ENCODE data around the gene CYSLTR2. TPM values are rescaled to one million over a fixed set of nuclear protein-coding genes. Genes with fewer than 3 reads are reported as not detected.

The CYSLTR2 gene
- total and polyA plus RNA-seq, 2 experiments from 2014 or later: 5.1 to 22.2 TPM

DNA sequence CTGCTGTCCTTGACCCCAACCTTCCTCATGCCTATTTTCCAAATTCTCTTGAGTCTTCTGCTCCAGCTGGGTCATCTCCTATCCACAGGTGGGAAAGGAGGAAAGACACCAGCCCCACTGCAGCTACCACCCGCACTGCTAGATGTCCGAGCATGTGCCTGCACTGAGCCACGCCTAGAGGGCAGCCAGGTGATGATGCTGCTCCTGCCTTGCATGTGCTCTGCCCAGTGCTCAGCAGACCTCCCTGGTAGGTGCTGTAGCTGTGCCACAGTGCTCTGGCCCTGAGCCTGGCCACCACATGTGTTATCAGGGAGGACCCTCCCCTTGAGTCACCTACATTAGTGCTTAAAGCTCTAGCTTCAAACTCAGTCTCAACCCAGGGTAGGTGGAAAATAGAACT, 6.9 kb upstream of the CYSLTR2 start:
- no peak overlapping the region for H2AFZ ChIP-seq
- 94% methylated on average over 3 of the region's 3 CpGs for WGBS (ENCODE audit: low lambda C conversion rate, missing lambda C conversion rate)
- H3K4me3 ChIP-seq: no peak overlapping the region

DNA sequence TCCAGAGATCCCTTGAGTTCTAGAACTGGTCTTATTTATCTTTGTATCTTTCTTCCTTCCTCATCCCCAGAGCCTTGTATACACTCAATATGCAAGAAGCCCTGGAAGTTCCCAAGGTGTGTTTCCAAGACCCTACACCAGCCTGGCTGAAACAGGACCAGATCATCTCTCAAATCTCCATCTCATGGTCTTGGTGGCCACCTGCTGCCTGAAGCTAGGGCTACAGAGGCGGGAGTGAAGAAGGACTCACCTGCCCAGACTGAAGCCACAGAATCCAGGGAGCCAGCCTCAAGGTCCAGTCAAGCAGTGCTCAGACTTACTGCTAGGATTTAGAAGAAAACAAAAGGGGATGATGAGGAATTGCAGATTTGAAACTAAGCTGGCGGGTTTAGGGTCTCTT, 6.1 kb upstream of the CYSLTR2 start:
- no peak overlapping the region for H3K4me2 ChIP-seq
- H3K27me3 ChIP-seq: no peaks in the 10 kb centered on the region
- no peaks in the 10 kb centered on the region for H4K20me1 ChIP-seq (ENCODE audit: insufficient read depth, poor library complexity, severe bottlenecking)
- no peaks in the 10 kb centered on the region for H3K79me2 ChIP-seq
- no peak for TF ChIP-seq EZH2 (IDR thresholded peaks at IDR 0.05; ENCODE audit: borderline replicate concordance)
- TF ChIP-seq EZH2phosphoT487 (IDR thresholded peaks at IDR 0.05; ENCODE audit: low read depth, severe bottlenecking, unreplicated experiment): no peak
- TF ChIP-seq, protein P1, sequence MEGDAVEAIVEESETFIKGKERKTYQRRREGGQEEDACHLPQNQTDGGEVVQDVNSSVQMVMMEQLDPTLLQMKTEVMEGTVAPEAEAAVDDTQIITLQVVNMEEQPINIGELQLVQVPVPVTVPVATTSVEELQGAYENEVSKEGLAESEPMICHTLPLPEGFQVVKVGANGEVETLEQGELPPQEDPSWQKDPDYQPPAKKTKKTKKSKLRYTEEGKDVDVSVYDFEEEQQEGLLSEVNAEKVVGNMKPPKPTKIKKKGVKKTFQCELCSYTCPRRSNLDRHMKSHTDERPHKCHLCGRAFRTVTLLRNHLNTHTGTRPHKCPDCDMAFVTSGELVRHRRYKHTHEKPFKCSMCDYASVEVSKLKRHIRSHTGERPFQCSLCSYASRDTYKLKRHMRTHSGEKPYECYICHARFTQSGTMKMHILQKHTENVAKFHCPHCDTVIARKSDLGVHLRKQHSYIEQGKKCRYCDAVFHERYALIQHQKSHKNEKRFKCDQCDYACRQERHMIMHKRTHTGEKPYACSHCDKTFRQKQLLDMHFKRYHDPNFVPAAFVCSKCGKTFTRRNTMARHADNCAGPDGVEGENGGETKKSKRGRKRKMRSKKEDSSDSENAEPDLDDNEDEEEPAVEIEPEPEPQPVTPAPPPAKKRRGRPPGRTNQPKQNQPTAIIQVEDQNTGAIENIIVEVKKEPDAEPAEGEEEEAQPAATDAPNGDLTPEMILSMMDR (IDR thresholded peaks at IDR 0.05; ENCODE audit: poor library complexity): no peak
- no peaks in the 10 kb centered on the region for H3K36me3 ChIP-seq (replicated peaks; ENCODE audit: insufficient read depth, low read depth)
- no peak overlapping the region for H2AFZ ChIP-seq
- 100% methylated on average over 2 of the region's 2 CpGs for WGBS (ENCODE audit: low lambda C conversion rate, missing lambda C conversion rate)
- H3K4me3 ChIP-seq: no peak overlapping the region
- H3K9me3 ChIP-seq (ENCODE audit: low read depth): no peaks in the 10 kb centered on the region
- DNase-seq (ENCODE audit: low spot score): no peak
- no peaks in the 10 kb centered on the region for H3K4me1 ChIP-seq (ENCODE audit: insufficient read depth)
- no peak overlapping the region for H3K27ac ChIP-seq
- no peaks in the 10 kb centered on the region for H3K9me2 ChIP-seq (replicated peaks; ENCODE audit: insufficient read depth)

More for the DNA sequence above, 6.9 kb upstream of the CYSLTR2 start:
- Histone ChIP-seq H3K79me2 (no peaks in the 10 kb centered on the region), H3K27me3 (no peaks in the 10 kb centered on the region), H3K36me3 (replicated peaks; ENCODE audit: insufficient read depth, low read depth) (no peaks in the 10 kb centered on the region), H3K4me2 (no peak overlapping the region), H4K20me1 (ENCODE audit: insufficient read depth, poor library complexity, severe bottlenecking) (no peaks in the 10 kb centered on the region), H3K4me1 (ENCODE audit: insufficient read depth) (no peaks in the 10 kb centered on the region), H3K9me3 (ENCODE audit: low read depth) (no peaks in the 10 kb centered on the region), H3K27ac (no peak overlapping the region), H3K9me2 (replicated peaks; ENCODE audit: insufficient read depth) (no peaks in the 10 kb centered on the region)
- DNase-seq (ENCODE audit: low spot score): no peak
- no peak for TF ChIP-seq EZH2 (IDR thresholded peaks at IDR 0.05; ENCODE audit: borderline replicate concordance)
- TF ChIP-seq, protein P1 (IDR thresholded peaks at IDR 0.05; ENCODE audit: poor library complexity): no peak
- no peak for TF ChIP-seq EZH2phosphoT487 (IDR thresholded peaks at IDR 0.05; ENCODE audit: low read depth, severe bottlenecking, unreplicated experiment)

DNA sequence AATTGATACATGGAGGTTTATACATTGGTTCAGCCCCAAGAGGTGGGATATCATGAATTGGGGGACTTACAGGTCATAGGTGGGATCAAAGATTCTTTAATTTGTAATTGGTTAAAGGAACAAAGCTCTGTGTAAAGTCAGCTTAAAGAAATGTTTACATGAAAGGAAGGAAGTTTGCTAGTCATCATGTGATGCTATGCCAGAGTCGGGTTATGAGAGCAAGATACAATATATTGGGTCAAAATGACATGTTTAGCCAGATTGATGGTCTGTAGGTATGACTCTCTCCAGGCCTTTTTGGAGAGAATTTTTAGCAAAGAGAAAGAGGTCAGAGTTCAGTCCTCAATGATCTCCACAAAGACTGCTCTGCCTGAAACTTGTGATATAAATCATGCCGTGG, 5.3 kb upstream of the CYSLTR2 start:
- Histone ChIP-seq H3K4me2 (no peak overlapping the region), H3K9me3 (ENCODE audit: low read depth) (no peaks in the 10 kb centered on the region), H4K20me1 (ENCODE audit: insufficient read depth, poor library complexity, severe bottlenecking) (no peaks in the 10 kb centered on the region), H3K27ac (no peak overlapping the region), H2AFZ (no peak overlapping the region), H3K36me3 (replicated peaks; ENCODE audit: insufficient read depth, low read depth) (no peaks in the 10 kb centered on the region), H3K79me2 (no peaks in the 10 kb centered on the region), H3K4me3 (no peak overlapping the region), H3K4me1 (ENCODE audit: insufficient read depth) (peaks cover 6% of the 10 kb centered on the region), H3K9me2 (replicated peaks; ENCODE audit: insufficient read depth) (no peaks in the 10 kb centered on the region), H3K27me3 (no peaks in the 10 kb centered on the region)
- WGBS (ENCODE audit: low lambda C conversion rate, missing lambda C conversion rate): 51% methylated on average over 2 of the region's 2 CpGs
- no peak for DNase-seq (ENCODE audit: low spot score)
- TF ChIP-seq, protein P1 (IDR thresholded peaks at IDR 0.05; ENCODE audit: poor library complexity): no peak
- TF ChIP-seq EZH2phosphoT487 (IDR thresholded peaks at IDR 0.05; ENCODE audit: low read depth, severe bottlenecking, unreplicated experiment): no peak
- TF ChIP-seq EZH2 (IDR thresholded peaks at IDR 0.05; ENCODE audit: borderline replicate concordance): no peak
